KMS-11 (cell line): Measurements from ENCODE around the gene NPTX2.

ENCODE experiments used
- H2AFZ ChIP-seq: fragments of 200-600 bp; sonication (generic); 2 replicates; pipeline ENCODE4 v1.6.1; 2016; ENCODE audit warnings: antibody characterized with exemption, mixed run types, low read depth
- H3K27ac ChIP-seq: fragments of 200-600 bp; sonication (generic); 2 replicates; pipeline ENCODE4 v1.6.1; 2016; ENCODE audit warnings: mild to moderate bottlenecking, mixed run types
- H3K27me3 ChIP-seq: fragments of 200-600 bp; sonication (generic); 2 replicates; pipeline ENCODE4 v1.6.1; 2017; ENCODE audit warnings: mild to moderate bottlenecking, low read depth, mixed run types, moderate library complexity; ENCODE audit not compliant: insufficient read depth
- H3K36me3 ChIP-seq: fragments of 200-600 bp; sonication (generic); 2 replicates; pipeline ENCODE4 v1.6.1; 2017; ENCODE audit warnings: mild to moderate bottlenecking, mixed run types; ENCODE audit not compliant: insufficient read depth
- H3K4me1 ChIP-seq: fragments of 200-600 bp; sonication (generic); 2 replicates; pipeline ENCODE4 v1.6.1; 2016; ENCODE audit warnings: mild to moderate bottlenecking, low read depth, mixed run types; ENCODE audit not compliant: poor library complexity, severe bottlenecking
- H3K4me2 ChIP-seq: fragments of 200-600 bp; sonication (generic); 2 replicates; pipeline ENCODE4 v1.7.0; 2016; ENCODE audit warnings: mild to moderate bottlenecking, mixed run types
- H3K4me3 ChIP-seq: fragments of 200-600 bp; sonication (generic); IDR thresholded peaks from 2 replicates; pipeline ENCODE4 v1.6.1; 2017; ENCODE audit warnings: low read depth, low read length, mixed read lengths; ENCODE audit not compliant: insufficient read depth
- H3K79me2 ChIP-seq: fragments of 200-600 bp; sonication (generic); 2 replicates; pipeline ENCODE4 v1.6.1; 2016; ENCODE audit warnings: low read depth, mixed run types; ENCODE audit not compliant: insufficient read depth
- H3K9ac ChIP-seq: fragments of 200-600 bp; sonication (generic); 2 replicates; pipeline ENCODE4 v1.6.1; 2016; ENCODE audit warnings: mild to moderate bottlenecking, mixed run types
- H4K20me1 ChIP-seq: fragments of 200-600 bp; sonication (generic); 2 replicates; pipeline ENCODE4 v1.6.1; 2016; ENCODE audit warnings: mild to moderate bottlenecking, mixed run types; ENCODE audit not compliant: insufficient read depth
- TF ChIP-seq, protein P1 (sequence below): fragments of 200-600 bp; sonication (generic); conservative IDR thresholded peaks from 2 replicates; pipeline ENCODE4 v1.6.1; 2017; ENCODE audit warnings: low read depth, mild to moderate bottlenecking, antibody characterized with exemption, low read length, moderate library complexity, mixed read lengths

NPTX2 gene

DNA sequence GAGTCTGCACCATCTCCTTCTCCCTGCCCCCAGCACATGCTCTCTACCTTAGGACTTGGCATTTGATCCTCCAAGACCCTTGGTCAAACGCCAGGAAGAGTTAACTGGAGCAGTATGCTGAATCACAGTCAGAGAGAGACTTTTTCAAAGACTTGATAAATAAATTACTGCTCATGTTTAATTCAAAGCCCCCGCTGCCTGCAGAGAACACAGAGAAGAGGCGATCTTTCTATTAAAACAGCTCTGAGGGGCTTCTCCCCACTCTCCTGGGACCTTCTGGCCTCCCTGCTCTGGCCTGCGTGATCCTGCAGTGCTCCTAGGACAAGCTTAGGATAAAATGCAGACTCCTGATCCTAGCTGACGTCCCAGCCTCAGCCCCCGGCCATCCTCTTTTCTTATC, 47.8 kb downstream of the NPTX2 start:
- Histone ChIP-seq H3K79me2 (no peaks in the 10 kb centered on the region), H3K4me3 (no peak overlapping the region), H4K20me1 (no peaks in the 10 kb centered on the region)

DNA sequence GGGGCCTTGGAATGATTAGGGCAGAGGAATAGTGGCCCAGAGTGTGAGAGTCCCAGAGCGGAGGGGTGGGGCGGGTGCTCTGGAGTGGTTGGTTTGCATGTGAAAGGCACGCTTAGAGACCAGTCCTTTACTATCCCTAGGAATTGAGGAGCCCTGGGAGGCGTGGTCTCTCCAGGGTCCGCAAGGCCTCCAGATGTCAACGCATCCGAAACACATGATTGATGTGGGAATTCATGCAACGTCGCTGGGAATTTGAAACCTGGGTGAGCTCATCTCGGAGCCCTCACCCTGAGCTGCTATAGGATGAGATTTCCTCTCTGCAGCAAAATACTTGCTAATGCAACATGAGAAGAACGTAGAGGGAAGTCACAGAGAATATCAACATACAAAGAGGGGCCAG, 51.2 kb downstream of the NPTX2 start:
- no peaks in the 10 kb centered on the region for H3K79me2 ChIP-seq

More for the DNA sequence above, 47.8 kb downstream of the NPTX2 start:
- Histone ChIP-seq H3K4me1 (no peaks in the 10 kb centered on the region), H3K27me3 (no peaks in the 10 kb centered on the region), H3K36me3 (no peaks in the 10 kb centered on the region), H3K27ac (no peak overlapping the region), H2AFZ (no peak overlapping the region), H3K4me2 (no peak overlapping the region), H3K9ac (no peak overlapping the region)
- TF ChIP-seq, protein P1, sequence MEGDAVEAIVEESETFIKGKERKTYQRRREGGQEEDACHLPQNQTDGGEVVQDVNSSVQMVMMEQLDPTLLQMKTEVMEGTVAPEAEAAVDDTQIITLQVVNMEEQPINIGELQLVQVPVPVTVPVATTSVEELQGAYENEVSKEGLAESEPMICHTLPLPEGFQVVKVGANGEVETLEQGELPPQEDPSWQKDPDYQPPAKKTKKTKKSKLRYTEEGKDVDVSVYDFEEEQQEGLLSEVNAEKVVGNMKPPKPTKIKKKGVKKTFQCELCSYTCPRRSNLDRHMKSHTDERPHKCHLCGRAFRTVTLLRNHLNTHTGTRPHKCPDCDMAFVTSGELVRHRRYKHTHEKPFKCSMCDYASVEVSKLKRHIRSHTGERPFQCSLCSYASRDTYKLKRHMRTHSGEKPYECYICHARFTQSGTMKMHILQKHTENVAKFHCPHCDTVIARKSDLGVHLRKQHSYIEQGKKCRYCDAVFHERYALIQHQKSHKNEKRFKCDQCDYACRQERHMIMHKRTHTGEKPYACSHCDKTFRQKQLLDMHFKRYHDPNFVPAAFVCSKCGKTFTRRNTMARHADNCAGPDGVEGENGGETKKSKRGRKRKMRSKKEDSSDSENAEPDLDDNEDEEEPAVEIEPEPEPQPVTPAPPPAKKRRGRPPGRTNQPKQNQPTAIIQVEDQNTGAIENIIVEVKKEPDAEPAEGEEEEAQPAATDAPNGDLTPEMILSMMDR, result no peak

DNA sequence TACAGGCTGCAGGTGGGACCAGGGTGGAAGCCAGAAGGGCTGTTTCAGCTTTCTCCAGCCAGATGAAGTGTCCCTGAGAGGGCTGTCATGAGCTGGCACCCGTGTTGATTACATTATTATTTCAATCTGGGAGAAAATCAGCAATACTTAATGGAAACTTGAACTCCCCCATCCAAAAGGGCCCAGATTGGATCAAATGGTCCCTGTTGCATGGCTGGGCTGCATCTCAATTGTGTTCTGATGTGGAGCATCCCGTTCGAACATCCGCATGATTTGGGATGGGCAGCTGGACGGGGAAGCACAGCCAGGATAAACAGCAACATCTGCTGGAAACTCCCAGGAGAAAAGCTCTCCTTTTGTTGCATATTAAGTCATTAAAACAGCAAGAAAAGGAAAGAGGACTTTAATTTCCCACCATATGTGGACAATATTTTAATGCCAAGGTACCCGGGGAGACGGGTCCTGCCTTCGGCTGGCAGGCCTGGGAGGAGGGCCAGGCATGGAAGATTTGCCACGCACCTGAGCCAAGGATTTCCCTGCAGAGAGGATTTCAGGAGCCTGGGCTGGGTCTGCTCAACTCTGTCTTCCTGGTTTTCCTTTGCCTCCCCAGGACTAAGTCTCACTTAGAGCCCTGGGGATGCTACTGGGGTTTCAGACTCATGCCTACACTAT, 52.4 kb downstream of the NPTX2 start:
- no peak overlapping the region for H3K4me3 ChIP-seq
- H3K4me2 ChIP-seq, result no peak overlapping the region
- H2AFZ ChIP-seq, result no peak overlapping the region
- H4K20me1 ChIP-seq, result no peaks in the 10 kb centered on the region
- H3K79me2 ChIP-seq, result no peaks in the 10 kb centered on the region
- H3K27me3 ChIP-seq, result no peaks in the 10 kb centered on the region
- TF ChIP-seq, protein P1, result no peak
- no peak overlapping the region for H3K27ac ChIP-seq
- H3K36me3 ChIP-seq, result no peaks in the 10 kb centered on the region
- no peak overlapping the region for H3K9ac ChIP-seq
- H3K4me1 ChIP-seq, result no peaks in the 10 kb centered on the region

More for the DNA sequence above, 51.2 kb downstream of the NPTX2 start:
- Histone ChIP-seq H3K9ac (no peak overlapping the region), H2AFZ (no peak overlapping the region), H3K4me1 (no peaks in the 10 kb centered on the region), H4K20me1 (no peaks in the 10 kb centered on the region), H3K27ac (no peak overlapping the region), H3K27me3 (no peaks in the 10 kb centered on the region), H3K4me3 (no peak overlapping the region), H3K4me2 (no peak overlapping the region), H3K36me3 (no peaks in the 10 kb centered on the region)
- TF ChIP-seq, protein P1, result no peak

DNA sequence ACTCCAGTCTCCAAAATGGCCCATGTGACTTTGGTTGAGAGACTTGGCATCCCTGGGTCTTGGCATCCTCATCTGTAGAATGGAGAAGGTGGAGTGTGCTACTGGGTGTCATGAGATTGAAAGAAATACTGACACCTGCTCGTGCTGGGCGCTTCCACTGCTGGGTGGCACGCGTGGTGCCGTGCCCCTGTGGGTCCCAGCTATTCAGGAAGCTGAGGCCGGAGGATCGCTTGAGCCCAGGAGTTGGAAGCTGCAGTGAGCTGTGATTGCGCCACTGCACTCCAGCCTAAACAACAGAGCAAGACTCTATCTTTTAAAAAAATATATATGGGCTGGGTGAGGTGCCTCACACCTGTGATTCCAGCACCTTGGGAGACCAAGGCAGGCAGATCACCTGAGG, 53.1 kb downstream of the NPTX2 start:
- Histone ChIP-seq H2AFZ (no peak overlapping the region), H3K4me1 (no peaks in the 10 kb centered on the region), H3K4me2 (no peak overlapping the region), H3K4me3 (no peak overlapping the region), H3K27me3 (no peaks in the 10 kb centered on the region), H3K9ac (no peak overlapping the region), H4K20me1 (no peaks in the 10 kb centered on the region), H3K36me3 (no peaks in the 10 kb centered on the region), H3K27ac (no peak overlapping the region), H3K79me2 (no peaks in the 10 kb centered on the region)
- TF ChIP-seq, protein P1, result no peak
